ENCODE results near the gene TMEM184C.

DNA sequence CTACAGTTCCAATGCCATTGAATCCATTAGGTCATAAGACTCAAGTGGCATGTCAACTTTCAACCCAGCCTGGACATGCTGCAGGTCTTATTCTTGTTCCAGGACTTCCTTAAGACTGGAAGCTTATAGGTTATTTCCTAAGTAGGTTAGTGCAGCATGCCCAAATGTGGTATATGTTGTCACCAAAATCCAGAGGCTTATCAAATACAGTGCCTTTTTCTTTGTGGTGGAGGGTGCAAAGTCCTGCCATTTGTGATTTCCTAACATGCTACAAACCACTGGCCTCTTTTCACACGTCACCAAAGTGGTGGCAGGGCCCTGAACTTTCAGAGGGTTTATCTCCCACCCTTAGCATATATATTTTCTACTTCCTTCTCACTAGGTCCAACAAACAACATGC, 9.7 kb upstream of the TMEM184C start:
- TF ChIP-seq, protein P1, sequence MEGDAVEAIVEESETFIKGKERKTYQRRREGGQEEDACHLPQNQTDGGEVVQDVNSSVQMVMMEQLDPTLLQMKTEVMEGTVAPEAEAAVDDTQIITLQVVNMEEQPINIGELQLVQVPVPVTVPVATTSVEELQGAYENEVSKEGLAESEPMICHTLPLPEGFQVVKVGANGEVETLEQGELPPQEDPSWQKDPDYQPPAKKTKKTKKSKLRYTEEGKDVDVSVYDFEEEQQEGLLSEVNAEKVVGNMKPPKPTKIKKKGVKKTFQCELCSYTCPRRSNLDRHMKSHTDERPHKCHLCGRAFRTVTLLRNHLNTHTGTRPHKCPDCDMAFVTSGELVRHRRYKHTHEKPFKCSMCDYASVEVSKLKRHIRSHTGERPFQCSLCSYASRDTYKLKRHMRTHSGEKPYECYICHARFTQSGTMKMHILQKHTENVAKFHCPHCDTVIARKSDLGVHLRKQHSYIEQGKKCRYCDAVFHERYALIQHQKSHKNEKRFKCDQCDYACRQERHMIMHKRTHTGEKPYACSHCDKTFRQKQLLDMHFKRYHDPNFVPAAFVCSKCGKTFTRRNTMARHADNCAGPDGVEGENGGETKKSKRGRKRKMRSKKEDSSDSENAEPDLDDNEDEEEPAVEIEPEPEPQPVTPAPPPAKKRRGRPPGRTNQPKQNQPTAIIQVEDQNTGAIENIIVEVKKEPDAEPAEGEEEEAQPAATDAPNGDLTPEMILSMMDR (IDR thresholded peaks at IDR 0.05; ENCODE audit: low read length): no peak
- no peak for TF ChIP-seq EZH2 (IDR thresholded peaks at IDR 0.05; ENCODE audit: borderline replicate concordance, low read length)

Data from OCI-LY1 (cell line).